GM12892 (cell line): ENCODE results near the gene MEGF11.

Experiments
- POLR2A ChIP-seq: IDR thresholded peaks from 2 replicates; pipeline ENCODE4 v1.6.1; 2011; ENCODE audit warnings: low read depth, low read length, control low read depth
- TAF1 ChIP-seq: IDR thresholded peaks from 2 replicates; pipeline ENCODE4 v1.6.1; 2011; ENCODE audit warnings: low read depth, mild to moderate bottlenecking, control low read depth, low read length, borderline replicate concordance

- TF ChIP-seq TAF1 (no peak), POLR2A (no peak)
Measured at GRCh38 chr15:66246937-66247336, 6.6 kb downstream of the MEGF11 start.
